HG02759 (cell line): Measurements from ENCODE around the gene LMBR1L.
A peak's percentile ranks its signal among the peaks of the same experiment; 100 is the strongest.
"Not testable (repeated sequence)": the region's sequence is repeated elsewhere in the genome, so short reads cannot be mapped to it uniquely, and the experiment has no call there.

Source experiments
- ATAC-seq: cut with Tn5 transposase; IDR thresholded peaks from one replicate; pipeline ENCODE4 v1.9.1; 2021; ENCODE audit warnings: mild to moderate bottlenecking, moderate library complexity; ENCODE audit not compliant: unreplicated experiment

The LMBR1L gene

GRCh38 chr12:49088932-49089330 is 21.7 kb downstream of the LMBR1L start:
- ATAC-seq: no peak

GRCh38 chr12:49088150-49088931 is 22.3 kb downstream of the LMBR1L start:
- ATAC-seq: peak; percentile 84

- no peak for ATAC-seq
These were observed 24.5 kb downstream of the LMBR1L start for GRCh38 chr12:49086116-49086515.

GRCh38 chr12:49084438-49084837 is 26.2 kb downstream of the LMBR1L start:
- no peak for ATAC-seq

GRCh38 chr12:49079793-49080192 is 30.9 kb downstream of the LMBR1L start:
- no peak for ATAC-seq

- no peak for ATAC-seq
These were observed 39.7 kb downstream of the LMBR1L start for GRCh38 chr12:49070971-49071370.

GRCh38 chr12:49069507-49070346 is 40.9 kb downstream of the LMBR1L start, which contains the start of gene RHEBL1:
RHEBL1 (minus strand) TSS chr12:49069979; CDS start chr12:49069785, 194 bp downstream.
- peak; percentile 99 for ATAC-seq

GRCh38 chr12:49068879-49069506 is 41.7 kb downstream of the LMBR1L start:
- no peak for ATAC-seq

GRCh38 chr12:49066120-49066519 is 44.5 kb downstream of the LMBR1L start:
- no peak for ATAC-seq

GRCh38 chr12:49064767-49065152 is 45.9 kb downstream of the LMBR1L start:
- ATAC-seq: no peak

- ATAC-seq: not testable (repeated sequence)
These were observed 48.7 kb downstream of the LMBR1L start for GRCh38 chr12:49061916-49062315.

- ATAC-seq: no peak
These were observed 49.4 kb downstream of the LMBR1L start for GRCh38 chr12:49061157-49061650.

GRCh38 chr12:49060237-49061156 is 50.1 kb downstream of the LMBR1L start, which contains the start of gene KMT2D:
KMT2D (minus strand) TSS chr12:49060794; CDS start chr12:49055324, 5,470 bp downstream.
- ATAC-seq: peak; percentile 57

GRCh38 chr12:49059299-49060171 is 51.1 kb downstream of the LMBR1L start:
- peak; percentile 17 for ATAC-seq

- ATAC-seq: no peak
These were observed 51.7 kb downstream of the LMBR1L start for GRCh38 chr12:49059045-49059298.

GRCh38 chr12:49058366-49059044 is 52.1 kb downstream of the LMBR1L start:
- no peak for ATAC-seq

GRCh38 chr12:49057888-49058287 is 52.8 kb downstream of the LMBR1L start:
- ATAC-seq: no peak

- ATAC-seq: peak; percentile 66
These were observed 54.5 kb downstream of the LMBR1L start for GRCh38 chr12:49055978-49056754.
